B cell (primary cell): ENCODE measurements around the gene PIGT. TPM values are rescaled to one million over a fixed set of nuclear protein-coding genes. Genes with fewer than 3 reads are reported as not detected.

Experiments used
- ATAC-seq: fragments of 200-7000 bp; cut with Tn5 transposase; one replicate; pipeline ENCODE4 v1.10.0; 2021; ENCODE audit warnings: low read depth, mild to moderate bottlenecking, moderate number of reproducible peaks, moderate library complexity
- CTCF ChIA-PET: fragments of 350-600 bp; sonication (Branson Sonifier 250); formaldehyde crosslinking; loops from one replicate; lab custom pipeline; 2021; ENCODE audit warnings: antibody characterized with exemption, inconsistent platforms; lab: Charles Lee
- POLR2A ChIA-PET: fragments of 350-600 bp; sonication (Branson Sonifier 250); formaldehyde crosslinking; loops from one replicate; lab custom pipeline; 2021; ENCODE audit warnings: antibody characterized with exemption; lab: Charles Lee
- DNase-seq: peaks from one replicate; pipeline ENCODE4 v3.0.0; 2013
- H2AFZ ChIP-seq: 2 replicates; pipeline ENCODE4 v1.6.1; 2012; ENCODE audit warnings: mild to moderate bottlenecking, low read depth, low read length; ENCODE audit not compliant: insufficient read depth, poor library complexity, severe bottlenecking
- H3K27ac ChIP-seq, 2 donors: 1 replicate in 1 of 2; 2 replicates in 1 of 2; pipeline ENCODE4 v1.5.1; 2012 to 2013; ENCODE audit warnings: low read length in 2 of 2, mild to moderate bottlenecking in 2 of 2, moderate library complexity in 1 of 2
- H3K27me3 ChIP-seq, 4 experiments: fragments of 200-600 bp in 1 of 4; sonication (generic) in 1 of 4; replicated peaks in 1 of 4; 1 replicate in 2 of 4; 2 replicates in 2 of 4; pipeline versions ENCODE4 v1.6.1 to v1.7.0; 2013 to 2016; ENCODE audit warnings: low read length in 3 of 4, mild to moderate bottlenecking in 2 of 4, mixed read lengths in 1 of 4, moderate library complexity in 1 of 4; ENCODE audit not compliant: insufficient read depth in 4 of 4, control insufficient read depth in 3 of 4; ENCODE audit errors: control extremely low read depth in 1 of 4
- H3K36me3 ChIP-seq, 2 experiments: replicated peaks in 1 of 2; 1 replicate in 1 of 2; 2 replicates in 1 of 2; pipeline versions ENCODE4 v1.6.1 to v1.7.1; 2013; ENCODE audit warnings: low read length in 1 of 2; ENCODE audit not compliant: insufficient read depth in 2 of 2, control insufficient read depth in 1 of 2; ENCODE audit errors: control extremely low read depth in 1 of 2, extremely low read depth in 1 of 2
- H3K4me1 ChIP-seq, 2 donors: fragments of 200-600 bp in 1 of 2; sonication (generic) in 1 of 2; 1 replicate in 1 of 2; 2 replicates in 1 of 2; pipeline versions ENCODE4 v1.5.1 to v1.6.1; 2013 to 2017; ENCODE audit warnings: low read length in 2 of 2; ENCODE audit not compliant: control insufficient read depth in 2 of 2, insufficient read depth in 2 of 2
- H3K4me2 ChIP-seq: replicated peaks from 2 replicates; pipeline ENCODE3; 2012; ENCODE audit warnings: mild to moderate bottlenecking, low read depth, low read length; ENCODE audit not compliant: poor library complexity, severe bottlenecking
- H3K4me3 ChIP-seq, 5 experiments: fragments of 200-600 bp in 1 of 5; sonication (generic) in 1 of 5; 1 replicate in 3 of 5; 2 replicates in 2 of 5; pipeline versions ENCODE4 v1.5.1 to v1.7.0; 2011 to 2016; ENCODE audit warnings: low read length in 4 of 5, mild to moderate bottlenecking in 4 of 5, low read depth in 2 of 5, control low read depth in 1 of 5, moderate library complexity in 1 of 5; ENCODE audit not compliant: insufficient read depth in 1 of 5; ENCODE audit errors: control extremely low read depth in 1 of 5, extremely low read depth in 1 of 5
- H3K79me2 ChIP-seq: fragments of 200-600 bp; sonication (generic); one replicate; pipeline ENCODE4 v1.6.0; 2016; ENCODE audit warnings: low read length; ENCODE audit not compliant: control insufficient read depth, insufficient read depth
- H3K9ac ChIP-seq: fragments of 200-600 bp; sonication (generic); 2 replicates; pipeline ENCODE4 v1.6.1; 2017; ENCODE audit warnings: mild to moderate bottlenecking, low read length, moderate library complexity
- H3K9me3 ChIP-seq, 3 donors: one replicate each; pipeline versions ENCODE4 v1.6.1 to v1.7.1; 2013; ENCODE audit warnings: low read length in 2 of 3; ENCODE audit not compliant: control insufficient read depth in 2 of 3, insufficient read depth in 1 of 3; ENCODE audit errors: control extremely low read depth in 1 of 3
- H4K20me1 ChIP-seq: 2 replicates; pipeline ENCODE4 v1.6.0; 2012; ENCODE audit warnings: mild to moderate bottlenecking, low read length; ENCODE audit not compliant: insufficient read depth, control insufficient read depth, poor library complexity, severe bottlenecking
- H3K27ac Mint-ChIP-seq: one replicate; pipeline ENCODE4 v1.8.0; 2021; ENCODE audit warnings: mixed read lengths
- H3K27me3 Mint-ChIP-seq: one replicate; pipeline ENCODE4 v1.8.0; 2021; ENCODE audit warnings: mixed read lengths
- H3K4me1 Mint-ChIP-seq: one replicate; pipeline ENCODE4 v1.8.0; 2021; ENCODE audit warnings: mixed read lengths
- H3K4me3 Mint-ChIP-seq: one replicate; pipeline ENCODE4 v1.8.0; 2021; ENCODE audit warnings: mixed read lengths
- H3K9me3 Mint-ChIP-seq: one replicate; pipeline ENCODE4 v1.8.0; 2022; ENCODE audit warnings: mixed read lengths; ENCODE audit not compliant: insufficient read depth
- CTCF ChIP-seq: fragments of 200-600 bp; IDR thresholded peaks from one replicate; pipeline ENCODE4 v1.8.0; 2022; ENCODE audit warnings: antibody characterized with exemption, mild to moderate bottlenecking
- EZH2 ChIP-seq: IDR thresholded peaks from 2 replicates; pipeline ENCODE4 v1.6.1; 2012; ENCODE audit warnings: borderline replicate concordance, low read depth, mild to moderate bottlenecking, moderate library complexity, low read length; ENCODE audit not compliant: insufficient read depth, poor library complexity, severe bottlenecking
- intact Hi-C: fragments of 100-400 bp; cut with micrococcal nuclease; formaldehyde crosslinking; loops from one replicate; pipeline ENCODE4 v1.10.0; 2022
- polyA plus RNA-seq: library from polyadenylated mRNA; depleted of rRNA; stranded (reverse); fragments of >200 nt; gene quantifications from 2 replicates; pipeline ENCODE4 v1.2.3, GENCODE V29; 2012
- total RNA-seq, 2 donors: library from RNA; stranded (reverse); fragments of 120-200 nt in 1 of 2; gene quantifications; 1 replicate in 1 of 2; 2 replicates in 1 of 2; pipeline versions ENCODE4 v1.2.3 to v1.2.4, GENCODE V29; 2013 to 2022

Gene PIGT
- total and polyA plus RNA-seq, 2 donors (not counting 1 experiment from before 2014, with no cell fraction given) = 51.6 to 106 TPM

- H3K27me3 ChIP-seq = no peaks in the 10 kb centered on the region
- H3K27ac Mint-ChIP-seq = peak overlapping the region; percentile 92
- intact Hi-C loops = loop anchor here (5.0 kb wide), 1 partner anchor 425 kb away; the partner anchor contains the start of genes DNTTIP1 and WFDC3
- H3K9me3 ChIP-seq = no peaks in the 10 kb centered on the region
- H4K20me1 ChIP-seq = peaks cover 80% of the 10 kb centered on the region
- no peak for DNase-seq
- peak overlapping the region; percentile 86 for H3K4me3 Mint-ChIP-seq
- no peak for TF ChIP-seq EZH2
- no peak for TF ChIP-seq CTCF
- ChIA-PET CTCF (interaction anchor here (0.9 to 20.6 kb wide), 9 partner anchors 9 to 404 kb away, joined by 3 to 814 read pairs (median 4); no protein-coding TSS in a partner anchor), POLR2A (interaction anchor here (0.7 to 2.2 kb wide), 4 partner anchors 39 to 70 kb away, joined by 3 to 7 read pairs (median 4); no protein-coding TSS in a partner anchor)
- H3K27ac ChIP-seq = peak overlapping the region in 1 of 2 donors; percentile 94
- H3K36me3 ChIP-seq = peaks cover 5 to 32% of the 10 kb centered on the region in 2 experiments
- H3K4me1 ChIP-seq = peaks cover 86 to 89% of the 10 kb centered on the region in 2 donors
- no peak overlapping the region for H2AFZ ChIP-seq
- H3K4me2 ChIP-seq = peak overlapping the region; percentile 66
- H3K4me1 Mint-ChIP-seq = peaks cover 84% of the 10 kb centered on the region
- H3K4me3 ChIP-seq = no peak overlapping the region
- no peaks in the 10 kb centered on the region for H3K9me3 Mint-ChIP-seq
- H3K27me3 Mint-ChIP-seq = no peaks in the 10 kb centered on the region
- H3K79me2 ChIP-seq = peaks cover 55% of the 10 kb centered on the region
- H3K9ac ChIP-seq = peak overlapping the region; percentile 28
- ATAC-seq = no peak
These were observed 48.8 kb upstream of the PIGT start for GRCh38 chr20:45367126-45367525.
